ENCODE data around the gene NGRN.

GRCh38 chr15:90268415-90268814 lies 2.9 kb downstream of the NGRN start:
- TF ChIP-seq, protein P1, sequence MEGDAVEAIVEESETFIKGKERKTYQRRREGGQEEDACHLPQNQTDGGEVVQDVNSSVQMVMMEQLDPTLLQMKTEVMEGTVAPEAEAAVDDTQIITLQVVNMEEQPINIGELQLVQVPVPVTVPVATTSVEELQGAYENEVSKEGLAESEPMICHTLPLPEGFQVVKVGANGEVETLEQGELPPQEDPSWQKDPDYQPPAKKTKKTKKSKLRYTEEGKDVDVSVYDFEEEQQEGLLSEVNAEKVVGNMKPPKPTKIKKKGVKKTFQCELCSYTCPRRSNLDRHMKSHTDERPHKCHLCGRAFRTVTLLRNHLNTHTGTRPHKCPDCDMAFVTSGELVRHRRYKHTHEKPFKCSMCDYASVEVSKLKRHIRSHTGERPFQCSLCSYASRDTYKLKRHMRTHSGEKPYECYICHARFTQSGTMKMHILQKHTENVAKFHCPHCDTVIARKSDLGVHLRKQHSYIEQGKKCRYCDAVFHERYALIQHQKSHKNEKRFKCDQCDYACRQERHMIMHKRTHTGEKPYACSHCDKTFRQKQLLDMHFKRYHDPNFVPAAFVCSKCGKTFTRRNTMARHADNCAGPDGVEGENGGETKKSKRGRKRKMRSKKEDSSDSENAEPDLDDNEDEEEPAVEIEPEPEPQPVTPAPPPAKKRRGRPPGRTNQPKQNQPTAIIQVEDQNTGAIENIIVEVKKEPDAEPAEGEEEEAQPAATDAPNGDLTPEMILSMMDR (IDR thresholded peaks at IDR 0.05; ENCODE audit: insufficient read depth, low read length), result no peak
- TF ChIP-seq POLR2AphosphoS5 (IDR thresholded peaks at IDR 0.05; ENCODE audit: low read depth), result no peak
- TF ChIP-seq GABPA (IDR thresholded peaks at IDR 0.05; ENCODE audit: low read depth), result no peak
- TF ChIP-seq, protein P2, sequence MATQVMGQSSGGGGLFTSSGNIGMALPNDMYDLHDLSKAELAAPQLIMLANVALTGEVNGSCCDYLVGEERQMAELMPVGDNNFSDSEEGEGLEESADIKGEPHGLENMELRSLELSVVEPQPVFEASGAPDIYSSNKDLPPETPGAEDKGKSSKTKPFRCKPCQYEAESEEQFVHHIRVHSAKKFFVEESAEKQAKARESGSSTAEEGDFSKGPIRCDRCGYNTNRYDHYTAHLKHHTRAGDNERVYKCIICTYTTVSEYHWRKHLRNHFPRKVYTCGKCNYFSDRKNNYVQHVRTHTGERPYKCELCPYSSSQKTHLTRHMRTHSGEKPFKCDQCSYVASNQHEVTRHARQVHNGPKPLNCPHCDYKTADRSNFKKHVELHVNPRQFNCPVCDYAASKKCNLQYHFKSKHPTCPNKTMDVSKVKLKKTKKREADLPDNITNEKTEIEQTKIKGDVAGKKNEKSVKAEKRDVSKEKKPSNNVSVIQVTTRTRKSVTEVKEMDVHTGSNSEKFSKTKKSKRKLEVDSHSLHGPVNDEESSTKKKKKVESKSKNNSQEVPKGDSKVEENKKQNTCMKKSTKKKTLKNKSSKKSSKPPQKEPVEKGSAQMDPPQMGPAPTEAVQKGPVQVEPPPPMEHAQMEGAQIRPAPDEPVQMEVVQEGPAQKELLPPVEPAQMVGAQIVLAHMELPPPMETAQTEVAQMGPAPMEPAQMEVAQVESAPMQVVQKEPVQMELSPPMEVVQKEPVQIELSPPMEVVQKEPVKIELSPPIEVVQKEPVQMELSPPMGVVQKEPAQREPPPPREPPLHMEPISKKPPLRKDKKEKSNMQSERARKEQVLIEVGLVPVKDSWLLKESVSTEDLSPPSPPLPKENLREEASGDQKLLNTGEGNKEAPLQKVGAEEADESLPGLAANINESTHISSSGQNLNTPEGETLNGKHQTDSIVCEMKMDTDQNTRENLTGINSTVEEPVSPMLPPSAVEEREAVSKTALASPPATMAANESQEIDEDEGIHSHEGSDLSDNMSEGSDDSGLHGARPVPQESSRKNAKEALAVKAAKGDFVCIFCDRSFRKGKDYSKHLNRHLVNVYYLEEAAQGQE (IDR thresholded peaks at IDR 0.05; ENCODE audit: insufficient replicate concordance, low read depth), result no peak

Data from HL-60 (cell line).